Vagina (tissue), 2 donors: ENCODE results near the gene PASD1. TPM values are rescaled to one million over a fixed set of nuclear protein-coding genes. Genes with fewer than 3 reads are reported as not detected.

Experiments
- DNase-seq, 2 donors: peaks; one replicate each; pipeline ENCODE4 v3.0.0-alpha.2; 2017; ENCODE audit errors: extremely low spot score in 2 of 2
- H3K27ac ChIP-seq: fragments of 200-600 bp; sonication (generic); one replicate; pipeline ENCODE4 v1.5.1; 2019
- H3K27me3 ChIP-seq: fragments of 200-600 bp; sonication (generic); one replicate; pipeline ENCODE4 v1.5.1; 2019
- H3K36me3 ChIP-seq, 2 donors: fragments of 200-600 bp; sonication (generic); one replicate each; pipeline ENCODE4 v1.5.1; 2017 to 2019
- H3K4me1 ChIP-seq: fragments of 200-600 bp; sonication (generic); one replicate; pipeline ENCODE4 v1.5.1; 2019
- H3K4me3 ChIP-seq, 2 donors: fragments of 200-600 bp; sonication (generic); 1 replicate in 1 of 2; 2 replicates in 1 of 2; pipeline ENCODE4 v1.5.1; 2016 to 2019
- H3K9me3 ChIP-seq: fragments of 200-600 bp; sonication (generic); one replicate; pipeline ENCODE4 v1.5.1; 2019
- CTCF ChIP-seq, 3 experiments: fragments of 450-650 bp in 2 of 3; fragments of 200-600 bp in 1 of 3; sonication (generic) in 1 of 3; IDR thresholded peaks; one replicate each; pipeline ENCODE4 v1.5.1; 2017 to 2019; ENCODE audit warnings: antibody characterized with exemption in 3 of 3, mild to moderate bottlenecking in 2 of 3, moderate library complexity in 2 of 3
- POLR2A ChIP-seq, 2 donors: fragments of 450-650 bp; IDR thresholded peaks; one replicate each; pipeline ENCODE4 v1.6.1; 2017; ENCODE audit warnings: antibody characterized with exemption in 2 of 2, mild to moderate bottlenecking in 2 of 2, moderate library complexity in 2 of 2
- POLR2AphosphoS5 ChIP-seq, 2 donors: sonication (generic); formaldehyde crosslinking; IDR thresholded peaks; one replicate each; pipeline ENCODE4 v1.9.0; 2017; ENCODE audit warnings: antibody characterized with exemption in 2 of 2, mild to moderate bottlenecking in 2 of 2, low read depth in 1 of 2; ENCODE audit not compliant: insufficient read depth in 1 of 2
- intact Hi-C: fragments of 100-400 bp; cut with DNase I; formaldehyde crosslinking; loops from one replicate; pipeline ENCODE4 v1.15.1; 2023
- total RNA-seq: library from RNA; depleted of rRNA; stranded (reverse); fragments of >200 nt; gene quantifications from one replicate; pipeline ENCODE4 v1.2.3, GENCODE V29; 2016

Gene PASD1
- total RNA-seq, 1 donor from 2014 or later, result not detected

DNA sequence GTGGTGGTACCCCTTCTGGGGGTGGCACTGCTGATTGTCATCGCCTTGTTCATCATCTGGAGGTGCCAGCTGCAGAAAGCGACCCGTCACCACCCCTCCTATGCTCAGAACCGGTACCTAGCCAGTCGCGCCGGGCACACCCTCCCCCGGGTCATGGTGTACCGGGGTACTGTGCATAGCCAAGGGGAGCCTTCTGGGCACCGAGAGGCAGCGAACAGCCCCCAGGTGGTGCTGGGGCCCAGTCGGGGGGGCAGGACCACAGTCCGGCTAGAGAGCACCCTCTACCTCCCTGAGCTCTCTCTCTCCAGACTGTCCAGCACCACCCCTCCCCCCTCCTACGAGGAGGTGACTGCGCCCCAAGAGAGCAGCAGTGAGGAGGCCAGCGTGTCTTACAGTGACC, 137.1 kb downstream of the PASD1 start:
- Histone ChIP-seq H3K4me3 (no peak overlapping the region), H3K9me3 (no peaks in the 10 kb centered on the region), H3K27me3 (no peaks in the 10 kb centered on the region), H3K36me3 (no peaks in the 10 kb centered on the region), H3K27ac (no peak overlapping the region), H3K4me1 (peaks cover 9% of the 10 kb centered on the region)
- DNase-seq, result no peak
- no peak for TF ChIP-seq POLR2AphosphoS5 (IDR thresholded peaks at IDR 0.05; ENCODE audit: insufficient read depth in 1 of 2, low read depth in 1 of 2)
- TF ChIP-seq CTCF (IDR thresholded peaks at IDR 0.05), result no peak
- TF ChIP-seq POLR2A (IDR thresholded peaks at IDR 0.05), result no peak
- intact Hi-C loops, result no loop called here

DNA sequence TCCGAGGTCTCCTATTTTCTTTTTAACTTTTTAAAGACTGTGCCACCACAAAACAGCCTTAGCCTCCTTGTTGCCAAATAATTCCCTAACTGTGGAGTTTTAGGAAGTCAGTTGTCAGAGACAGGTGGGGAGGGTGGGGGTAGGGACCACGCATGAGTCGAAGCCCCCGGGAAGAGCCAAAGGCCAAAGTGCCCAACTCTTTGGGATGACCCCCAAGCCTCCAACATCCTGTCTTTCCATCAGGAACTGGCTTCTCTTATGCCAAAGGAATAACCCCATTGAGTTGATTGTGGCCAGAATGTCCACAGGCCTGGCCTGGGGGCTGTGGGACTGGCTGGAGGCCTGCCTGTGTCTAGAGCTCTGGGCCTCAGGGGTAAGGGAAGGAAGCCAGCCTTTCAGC, 137.6 kb downstream of the PASD1 start:
- Histone ChIP-seq H3K36me3 (no peaks in the 10 kb centered on the region), H3K4me1 (peaks cover 4% of the 10 kb centered on the region), H3K4me3 (no peak overlapping the region), H3K9me3 (no peaks in the 10 kb centered on the region), H3K27me3 (no peaks in the 10 kb centered on the region), H3K27ac (no peak overlapping the region)
- no peak for TF ChIP-seq CTCF (IDR thresholded peaks at IDR 0.05)
- TF ChIP-seq POLR2A (IDR thresholded peaks at IDR 0.05), result no peak
- TF ChIP-seq POLR2AphosphoS5 (IDR thresholded peaks at IDR 0.05; ENCODE audit: insufficient read depth in 1 of 2, low read depth in 1 of 2), result no peak
- DNase-seq, result no peak
- intact Hi-C loops, result no loop called here

GRCh38 chrX:151701531-151701930, 138.1 kb downstream of the PASD1 start:
- DNase-seq, result no peak
- no peak overlapping the region for H3K4me3 ChIP-seq
- intact Hi-C loops, result no loop called here
- TF ChIP-seq POLR2A (IDR thresholded peaks at IDR 0.05) (no peak), POLR2AphosphoS5 (IDR thresholded peaks at IDR 0.05; ENCODE audit: insufficient read depth in 1 of 2, low read depth in 1 of 2) (no peak), CTCF (IDR thresholded peaks at IDR 0.05) (no peak)
- no peaks in the 10 kb centered on the region for H3K27me3 ChIP-seq
- no peaks in the 10 kb centered on the region for H3K36me3 ChIP-seq
- no peaks in the 10 kb centered on the region for H3K9me3 ChIP-seq
- H3K4me1 ChIP-seq, result no peaks in the 10 kb centered on the region
- H3K27ac ChIP-seq, result no peak overlapping the region

DNA sequence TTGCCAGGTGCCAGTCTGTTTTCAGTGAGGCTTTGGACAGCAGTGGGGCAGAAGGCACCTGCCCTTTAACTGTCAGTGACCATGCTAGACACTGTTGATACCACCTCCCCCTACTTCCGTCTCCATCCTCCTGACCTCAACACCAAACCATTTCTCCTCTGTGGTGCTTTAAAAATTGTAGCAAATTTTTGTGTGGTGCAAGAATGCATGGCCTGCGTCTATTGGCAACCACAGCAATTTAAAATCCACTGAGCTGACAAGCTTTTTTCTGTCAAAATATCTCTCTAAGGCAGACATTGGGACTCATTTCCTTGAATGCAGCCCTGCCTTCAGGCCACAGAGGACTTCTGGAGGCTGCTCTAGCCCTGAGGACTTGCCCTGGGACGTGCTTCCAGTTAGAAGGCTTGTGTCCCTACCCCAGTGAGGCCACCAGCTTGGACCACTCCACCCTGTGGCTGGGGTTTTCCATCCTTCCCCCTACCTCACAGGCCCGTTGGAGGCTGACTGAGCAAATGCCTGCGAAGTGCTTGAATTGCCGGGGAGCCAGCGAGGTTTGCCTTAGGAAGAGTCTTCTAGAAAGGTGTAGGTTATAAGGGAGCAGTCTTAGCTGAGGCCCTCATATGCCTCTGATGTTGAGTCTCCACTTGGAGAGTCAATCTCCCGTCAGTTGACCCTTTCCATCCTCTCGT, 138.7 kb downstream of the PASD1 start:
- DNase-seq, result no peak
- H3K4me1 ChIP-seq, result no peaks in the 10 kb centered on the region
- no peaks in the 10 kb centered on the region for H3K9me3 ChIP-seq
- H3K4me3 ChIP-seq, result no peak overlapping the region
- intact Hi-C loops, result no loop called here
- H3K36me3 ChIP-seq, result no peaks in the 10 kb centered on the region
- H3K27me3 ChIP-seq, result no peaks in the 10 kb centered on the region
- H3K27ac ChIP-seq, result no peak overlapping the region
- TF ChIP-seq POLR2A (IDR thresholded peaks at IDR 0.05) (no peak), CTCF (IDR thresholded peaks at IDR 0.05) (no peak), POLR2AphosphoS5 (IDR thresholded peaks at IDR 0.05; ENCODE audit: insufficient read depth in 1 of 2, low read depth in 1 of 2) (no peak)

- no peaks in the 10 kb centered on the region for H3K4me1 ChIP-seq
- DNase-seq, result no peak
- intact Hi-C loops, result no loop called here
These were observed 139.4 kb downstream of the PASD1 start for GRCh38 chrX:151702741-151703340.

More at GRCh38 chrX:151702741-151703340, 139.4 kb downstream of the PASD1 start:
- no peak for TF ChIP-seq POLR2A (IDR thresholded peaks at IDR 0.05)
- TF ChIP-seq POLR2AphosphoS5 (IDR thresholded peaks at IDR 0.05; ENCODE audit: insufficient read depth in 1 of 2, low read depth in 1 of 2), result no peak
- TF ChIP-seq CTCF (IDR thresholded peaks at IDR 0.05), result no peak
- Histone ChIP-seq H3K27ac (no peak overlapping the region), H3K27me3 (no peaks in the 10 kb centered on the region), H3K4me3 (no peak overlapping the region), H3K9me3 (no peaks in the 10 kb centered on the region), H3K36me3 (no peaks in the 10 kb centered on the region)
